Inflammatory macrophage treated with lipopolysaccharide for 1 hour (primary cell): ENCODE results near the gene PJVK.
A peak's percentile ranks its signal among the peaks of the same experiment; 100 is the strongest.
"Not testable (repeated sequence)": the region's sequence is repeated elsewhere in the genome, so short reads cannot be mapped to it uniquely, and the experiment has no call there.

Experiments
- DNase-seq, 2 donors: peaks; one replicate each; pipeline ENCODE4 v3.0.0-alpha.2; 2020 to 2022

PJVK gene

DNA sequence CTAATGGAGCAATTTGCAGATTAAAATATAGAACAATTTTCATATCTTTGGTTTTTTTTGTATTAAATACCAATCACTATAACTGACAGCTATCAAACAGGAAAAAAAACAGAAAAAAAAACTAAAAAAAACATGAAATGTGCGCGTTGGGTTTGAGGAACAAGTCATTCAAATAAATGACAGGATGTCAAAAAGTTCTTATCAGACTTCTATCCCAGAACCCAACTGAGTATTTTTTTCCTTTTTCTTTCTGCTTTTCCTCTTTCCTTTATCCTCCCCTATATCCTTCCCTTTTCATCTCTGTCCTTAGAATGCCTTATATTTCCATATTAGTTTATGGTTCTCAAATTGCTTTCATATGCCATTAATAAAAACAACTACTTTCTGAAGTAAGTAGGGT is 14.5 kb upstream of the PJVK start:
- no peak for DNase-seq

DNA sequence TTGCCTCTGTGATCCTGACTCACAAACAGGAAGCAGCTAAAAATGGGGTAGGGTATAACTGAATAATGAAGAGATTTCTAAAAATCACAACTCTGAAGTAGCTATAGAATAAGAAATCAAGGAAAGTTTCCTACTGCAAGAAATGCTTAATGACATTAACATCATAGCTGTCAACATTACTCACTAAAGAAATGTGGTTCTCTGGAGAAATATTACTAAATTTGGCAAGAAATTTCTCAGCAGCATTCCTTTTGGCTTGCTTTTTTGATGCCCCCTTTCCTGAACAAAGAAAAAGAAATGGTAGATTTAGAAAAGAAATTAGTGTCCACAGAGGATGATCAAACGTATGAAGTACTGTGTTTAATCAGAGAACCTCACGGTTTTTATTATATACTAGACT is 9.8 kb upstream of the PJVK start:
- no peak for DNase-seq

DNA sequence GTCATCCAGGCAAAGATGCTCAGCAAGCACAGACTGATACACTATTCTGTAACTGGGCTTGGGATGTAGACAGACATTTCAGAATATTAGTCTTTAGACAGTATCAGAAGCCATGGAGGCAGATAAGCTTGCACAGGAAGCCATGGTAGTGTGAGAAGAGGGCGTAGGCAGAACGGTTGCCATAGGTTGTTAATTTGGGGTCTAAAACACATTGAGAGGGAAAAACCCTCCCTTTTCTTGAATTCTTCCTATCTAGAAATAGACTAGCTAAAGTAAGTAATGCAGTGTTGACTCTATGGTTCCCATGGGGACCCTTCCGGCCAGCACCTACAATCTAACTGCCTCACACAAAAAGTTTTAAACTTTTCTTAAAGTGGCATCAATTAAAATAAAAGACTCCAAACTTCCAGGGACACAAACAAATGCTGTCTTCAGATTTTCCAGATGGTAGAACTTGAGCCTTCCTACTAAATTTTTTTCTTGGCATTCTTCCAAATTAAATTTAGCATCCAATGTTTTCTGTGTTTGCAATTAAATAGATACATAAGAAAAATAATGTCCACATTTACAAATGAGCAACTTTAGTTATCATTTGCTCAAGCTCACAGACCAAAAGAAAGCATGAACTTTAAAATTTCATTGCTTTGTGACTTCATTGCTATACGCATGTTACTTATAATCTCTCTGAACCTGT is 2.1 kb upstream of the PJVK start:
- DNase-seq, result no peak

DNA sequence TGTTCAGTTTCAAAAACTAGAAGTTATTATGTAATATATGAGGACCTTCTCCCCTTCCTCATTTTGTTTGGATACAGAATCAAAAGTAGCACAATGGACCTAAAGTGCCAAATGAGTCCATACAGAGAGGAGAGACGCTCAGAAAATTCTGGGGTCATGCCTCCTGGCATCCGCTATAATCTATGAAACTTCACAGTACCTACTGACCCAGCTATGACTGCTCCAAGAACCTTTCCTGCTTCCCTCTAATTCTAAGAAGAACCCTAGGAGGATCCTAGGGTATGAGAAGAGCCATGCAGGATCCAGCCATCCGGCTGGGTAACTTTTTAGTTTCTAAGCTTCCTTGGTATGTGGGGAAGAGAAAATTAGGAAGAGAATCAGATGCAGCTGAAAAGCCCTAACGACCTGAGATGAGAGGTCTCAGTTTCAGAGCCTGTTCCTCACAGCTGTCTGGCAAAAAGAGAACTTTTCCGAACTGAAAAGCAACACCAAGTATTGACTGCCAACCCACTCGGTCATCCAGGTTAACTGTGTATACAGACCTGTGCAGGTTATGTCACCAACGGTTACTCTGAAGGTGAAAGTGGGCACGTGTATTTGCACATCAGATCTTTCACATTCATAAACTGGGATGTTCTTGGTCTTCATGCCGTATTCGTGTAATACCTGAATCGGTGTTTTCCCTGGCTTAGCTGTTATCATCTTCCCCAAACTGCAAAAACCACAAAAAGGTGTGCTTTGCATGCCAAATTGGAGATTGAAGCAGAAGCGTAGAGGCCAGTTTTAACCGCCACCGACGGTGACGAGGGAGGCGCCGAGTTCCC is 1.3 kb upstream of the PJVK start:
- DNase-seq, result peak in 1 of 2 donors; percentile 20

GRCh38 chr2:178450524-178450773 is 729 bp upstream of the PJVK start:
- DNase-seq, result no peak

- no peak for DNase-seq
Measured at GRCh38 chr2:178452334-178452733, 1.2 kb downstream of the PJVK start.

GRCh38 chr2:178452870-178453269 is 1.7 kb downstream of the PJVK start:
- DNase-seq, result no peak

DNA sequence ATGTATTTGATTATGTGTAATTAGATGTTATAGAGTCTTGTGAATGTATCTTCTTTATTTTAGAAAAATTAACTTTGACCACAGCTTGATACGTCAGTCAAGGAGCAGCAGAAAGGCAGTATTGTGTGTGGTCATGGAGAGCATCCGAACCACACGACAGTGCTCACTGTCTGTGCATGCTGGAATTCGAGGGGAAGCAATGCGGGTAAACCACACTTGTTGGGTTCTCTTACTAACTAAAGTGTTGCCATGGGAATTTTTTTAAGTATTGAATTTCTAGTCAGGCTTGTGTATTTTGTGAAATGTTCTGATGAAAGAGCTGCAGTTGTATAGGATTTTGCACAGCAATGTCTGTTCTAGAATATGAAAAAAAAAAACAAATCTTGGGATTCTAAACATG is 4.8 kb downstream of the PJVK start:
- no peak for DNase-seq

GRCh38 chr2:178457390-178457886 is 6.3 kb downstream of the PJVK start:
- no peak for DNase-seq

GRCh38 chr2:178469219-178469849 is 18.2 kb downstream of the PJVK start:
- no peak for DNase-seq

DNA sequence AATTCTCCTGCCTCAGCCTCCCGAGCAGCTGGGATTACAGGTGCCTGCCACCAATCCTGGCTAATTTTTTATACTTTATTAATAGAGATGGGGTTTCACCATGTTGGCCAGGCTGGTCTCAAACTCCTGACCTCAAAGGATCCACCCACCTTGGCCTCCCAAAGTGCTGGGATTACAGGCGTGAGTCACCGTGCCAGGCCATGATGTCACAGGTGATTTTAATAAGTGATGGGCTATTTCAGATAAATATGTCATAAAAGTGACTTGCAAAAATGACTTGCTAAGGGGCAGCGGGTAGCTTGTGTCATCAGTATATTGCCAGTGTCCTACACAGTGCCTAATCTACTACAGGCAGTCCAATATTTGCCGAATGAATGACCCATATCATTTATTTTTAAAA is 20.1 kb downstream of the PJVK start:
- DNase-seq, result not testable (repeated sequence)

GRCh38 chr2:178473373-178473772 is 22.2 kb downstream of the PJVK start:
- no peak for DNase-seq

- DNase-seq, result no peak
Measured at GRCh38 chr2:178473931-178474330, 22.8 kb downstream of the PJVK start.

- no peak for DNase-seq
Measured at GRCh38 chr2:178474560-178474959, 23.4 kb downstream of the PJVK start.

DNA sequence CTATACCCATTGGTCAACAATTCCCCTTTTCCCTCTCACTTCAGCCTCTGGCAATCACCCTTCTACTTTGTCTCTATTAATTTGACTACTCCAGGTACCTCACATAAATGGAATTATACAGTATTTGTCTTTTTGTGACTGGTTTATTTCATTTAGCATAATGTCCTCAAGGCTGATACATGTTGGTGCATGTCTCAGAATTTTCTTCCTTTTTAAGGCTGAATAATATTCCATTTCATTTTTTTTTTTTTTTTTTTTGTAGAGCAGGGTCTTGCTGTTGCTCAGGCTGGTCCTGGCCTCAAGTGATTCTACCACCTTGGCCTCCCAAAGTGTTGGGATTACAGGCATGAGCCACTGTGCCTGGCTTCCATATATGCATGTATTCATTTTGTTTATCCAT is 25.3 kb downstream of the PJVK start:
- no peak for DNase-seq

DNA sequence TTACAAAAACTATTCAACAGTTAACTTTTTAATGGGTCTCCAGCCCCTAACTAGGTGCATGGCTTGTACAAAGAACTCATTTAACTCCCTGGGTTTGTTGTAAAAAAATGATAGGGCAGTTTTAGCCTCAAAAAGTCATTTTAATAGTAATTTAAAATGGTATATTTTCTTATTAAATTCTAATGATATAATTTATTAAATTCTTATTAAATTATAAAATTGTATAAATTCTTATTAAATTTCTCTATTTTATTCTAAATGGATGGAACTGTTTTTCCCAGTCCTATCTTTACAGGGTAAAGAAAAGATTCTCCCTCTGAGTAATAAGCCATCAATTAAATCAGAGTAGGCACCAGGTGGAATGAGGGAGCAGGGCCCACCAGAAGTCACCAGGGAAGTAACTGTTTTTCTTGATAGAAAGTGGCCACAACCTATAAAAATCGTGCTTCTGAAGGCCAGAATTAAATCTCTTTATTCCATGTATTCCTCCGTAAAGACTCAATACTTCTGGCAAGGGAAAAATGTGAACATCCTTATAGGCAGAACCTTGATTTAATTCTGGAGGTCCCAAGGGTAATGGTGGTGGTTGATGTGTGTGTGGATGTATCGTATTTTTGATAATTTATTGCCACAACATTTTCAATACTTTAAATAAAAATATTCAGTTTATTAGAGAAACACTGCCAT is 26.4 kb downstream of the PJVK start:
- DNase-seq, result no peak

GRCh38 chr2:178478130-178478438 is 26.9 kb downstream of the PJVK start:
- DNase-seq, result no peak

- peak; percentile 70 to 85 for DNase-seq
Measured at GRCh38 chr2:178478439-178479274, 27.5 kb downstream of the PJVK start, which contains the start of gene FKBP7. Gene FKBP7, minus strand, starts transcription at chr2:178478600. Its CDS starts 101 bp downstream, at chr2:178478499.

GRCh38 chr2:178479275-178479616 is 28.1 kb downstream of the PJVK start:
- no peak for DNase-seq

DNA sequence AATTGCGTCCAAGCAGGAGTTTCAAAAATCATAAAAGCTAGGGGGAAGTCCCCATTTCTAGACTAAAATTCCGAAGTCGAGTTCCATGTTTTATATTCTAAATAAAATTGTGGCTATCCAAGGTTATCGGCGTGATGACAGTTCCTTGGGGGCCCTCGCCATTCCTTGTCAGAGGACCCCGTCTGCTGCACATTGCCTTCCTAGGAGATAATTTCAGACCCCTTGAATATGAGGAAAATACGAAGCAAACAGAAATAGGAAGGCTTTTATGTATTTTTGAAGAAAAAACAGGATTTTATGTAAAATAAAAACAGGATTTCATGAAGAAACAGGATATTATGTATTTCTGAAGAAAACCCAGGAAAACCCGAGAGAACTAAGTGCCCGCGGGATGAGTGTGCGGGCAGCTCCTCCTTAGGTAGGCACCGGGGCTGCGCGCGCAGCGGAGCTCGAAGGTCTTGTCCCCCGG is 28.6 kb downstream of the PJVK start:
- DNase-seq, result peak; percentile 22 to 26

- peak; percentile 94 to 99 for DNase-seq
Measured at GRCh38 chr2:178480227-178481181, 29.3 kb downstream of the PJVK start, which contains the start of gene PLEKHA3. Gene PLEKHA3, plus strand, starts transcription at chr2:178480457. Its CDS starts 413 bp downstream, at chr2:178480870.
